Measurements from ENCODE around the gene TOR1AIP1.
"Not testable (repeated sequence)": the region's sequence is repeated elsewhere in the genome, so short reads cannot be mapped to it uniquely, and the experiment has no call there.

The TOR1AIP1 gene

DNA sequence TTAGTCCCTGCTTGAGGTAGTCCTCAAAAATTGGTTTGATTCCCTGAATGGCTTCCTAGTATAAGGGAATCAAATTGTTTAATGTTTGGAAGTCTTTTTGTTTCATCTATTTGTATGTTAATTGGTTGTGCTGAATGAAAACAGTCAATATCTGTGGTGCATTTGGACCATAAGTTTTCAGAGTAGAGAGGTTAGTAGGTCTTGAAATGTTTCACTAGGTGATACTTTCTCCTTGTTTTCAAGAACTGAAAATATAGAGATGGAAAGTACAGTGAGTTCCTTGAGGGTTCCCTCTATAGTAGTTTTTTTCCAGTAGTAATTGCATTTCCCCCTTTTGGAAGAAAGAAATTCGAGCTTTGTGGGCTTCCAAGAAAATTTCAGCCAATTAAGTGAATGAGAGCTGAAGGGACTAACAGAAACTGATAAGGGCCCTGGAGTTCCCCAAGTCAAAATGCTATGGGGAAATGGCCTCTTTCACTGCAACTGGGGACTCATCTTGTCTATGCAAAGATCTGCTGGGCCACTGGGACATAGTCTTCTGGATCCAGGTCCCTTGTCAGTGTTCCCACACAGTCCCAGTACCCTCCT lies 53.9 kb downstream of the TOR1AIP1 start:
- DNase-seq, result no peak

GRCh38 chr1:179937668-179938254 lies 55.7 kb downstream of the TOR1AIP1 start:
- DNase-seq, result no peak

DNA sequence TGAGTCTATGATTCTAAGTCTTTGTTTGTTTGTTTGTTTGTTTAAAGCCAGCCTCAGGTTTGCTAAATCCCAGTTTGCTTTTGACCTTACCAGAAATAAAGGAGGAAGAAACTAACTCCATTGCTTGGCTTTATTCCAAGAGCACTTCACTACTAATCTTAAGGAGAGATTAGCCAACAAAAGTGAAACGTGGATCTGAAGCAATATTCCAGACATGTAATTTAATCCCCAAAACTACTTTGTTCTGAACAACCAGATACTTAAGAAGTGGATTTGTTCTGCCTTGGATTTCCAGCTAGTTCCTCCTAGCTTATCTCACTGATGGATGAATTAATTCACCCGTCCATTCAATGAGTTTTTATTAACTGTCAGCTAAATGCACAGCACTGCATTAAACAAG lies 56.7 kb downstream of the TOR1AIP1 start:
- no peak for DNase-seq

DNA sequence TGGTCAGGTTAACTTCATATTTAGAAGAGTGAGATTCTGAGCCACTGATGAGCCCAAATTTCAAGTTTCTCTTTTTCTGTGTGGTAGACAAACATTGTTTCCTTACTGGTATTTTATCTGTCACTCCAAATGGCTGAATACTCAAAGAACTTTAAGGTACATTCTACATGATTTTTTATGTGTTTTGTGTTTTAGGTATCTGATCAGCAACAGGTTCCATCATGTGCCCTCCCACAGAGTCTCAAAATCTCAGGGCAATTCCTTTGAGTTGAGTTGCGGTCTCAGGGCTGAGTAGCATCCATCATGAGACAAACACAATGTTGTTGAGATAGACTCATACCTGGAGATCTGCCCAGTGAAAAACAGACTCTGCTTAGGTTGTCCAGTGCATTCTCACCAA lies 57.9 kb downstream of the TOR1AIP1 start:
- DNase-seq, result no peak

DNA sequence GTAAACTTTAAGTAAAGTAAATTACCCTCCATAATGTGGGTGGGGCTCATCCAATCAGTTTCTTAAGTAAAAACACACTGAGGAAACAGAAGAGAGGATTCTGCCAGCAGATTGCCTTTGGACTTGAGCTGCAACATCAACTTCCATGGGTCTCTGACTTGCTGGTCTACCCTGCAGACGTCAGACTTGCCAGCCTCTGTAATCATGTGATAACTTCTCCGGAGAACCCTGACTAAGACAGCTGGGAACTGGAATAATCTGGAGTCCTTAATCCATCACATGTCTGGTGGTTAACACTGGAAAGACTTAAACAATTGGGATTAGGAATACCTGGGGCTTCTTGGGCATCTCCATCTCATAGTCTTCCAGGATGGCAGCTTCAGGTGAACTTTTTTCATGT lies 59.4 kb downstream of the TOR1AIP1 start:
- DNase-seq, result no peak

- peak in 1 of 51 donors; percentile 2 for DNase-seq
Observed at GRCh38 chr1:179950651-179951050, 68.6 kb downstream of the TOR1AIP1 start.

DNA sequence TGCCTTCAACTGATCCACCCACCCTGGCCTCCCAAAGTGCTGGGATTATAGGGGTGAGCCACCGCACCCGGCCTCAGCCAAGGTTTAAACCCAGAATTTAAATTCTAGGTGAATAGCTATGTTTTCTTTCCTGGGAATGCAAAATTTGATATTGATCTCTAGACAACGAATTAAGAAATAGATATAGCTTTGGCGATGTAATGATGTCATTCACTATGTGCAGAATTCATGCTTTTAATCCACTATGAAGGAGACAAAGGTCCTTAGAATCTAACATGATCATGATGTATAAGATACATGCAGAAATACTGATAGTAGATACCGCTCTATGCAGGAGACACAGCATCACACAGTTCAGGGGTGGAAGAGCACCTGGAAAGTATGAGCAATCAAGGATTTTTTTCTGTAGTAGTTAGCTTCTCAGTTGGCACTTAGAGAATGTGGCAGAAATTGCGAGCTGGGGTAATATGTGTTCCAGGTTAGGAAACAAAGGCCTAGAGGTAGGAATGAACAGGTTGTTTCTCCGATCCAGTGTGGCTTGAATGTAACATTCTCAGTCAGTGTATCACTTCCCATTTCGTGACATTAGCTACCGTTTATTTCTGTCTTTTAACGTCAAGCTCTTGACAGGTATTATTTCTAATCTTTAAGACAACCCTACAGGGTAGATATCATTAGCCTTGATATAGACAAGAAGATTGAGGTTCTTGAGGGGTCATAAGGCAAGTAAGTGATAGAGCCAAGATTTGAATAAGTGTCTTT lies 69.5 kb downstream of the TOR1AIP1 start:
- no peak for DNase-seq

GRCh38 chr1:179952186-179952585 lies 70.1 kb downstream of the TOR1AIP1 start:
- no peak for DNase-seq

DNA sequence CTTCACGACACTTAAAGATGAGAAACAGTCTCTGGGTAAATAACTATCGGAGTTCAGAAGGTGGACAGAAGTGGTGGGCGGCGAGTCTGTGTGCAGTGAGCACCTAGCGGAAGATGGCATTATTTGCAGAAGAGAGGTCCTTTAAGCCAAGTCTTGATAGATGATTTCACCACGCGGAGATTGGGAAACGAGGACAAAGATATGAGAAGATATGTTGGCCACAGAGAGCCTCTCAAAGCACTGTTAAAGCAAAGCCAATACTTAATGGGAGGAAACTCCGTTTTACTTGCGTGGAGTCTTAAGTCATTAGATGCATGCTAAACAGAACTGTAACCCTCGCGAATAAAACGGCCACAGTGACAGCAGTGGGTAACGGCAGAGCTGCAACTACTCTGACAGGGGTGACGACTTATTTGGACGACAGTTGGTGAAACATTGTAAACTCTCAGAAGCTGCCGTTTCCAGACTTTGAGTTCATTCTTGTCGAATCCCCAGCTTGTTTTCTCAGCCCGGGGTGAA lies 71.9 kb downstream of the TOR1AIP1 start:
- peak in 11 of 51 donors; percentile 26 to 79 (median 49) for DNase-seq

GRCh38 chr1:179954493-179955286 lies 72.6 kb downstream of the TOR1AIP1 start, which contains the start of gene CEP350:
Gene CEP350 (plus strand): TSS chr1:179954810. CDS start chr1:179986182, 31,372 bp downstream.
- peak; percentile 71 to 97 (median 93) for DNase-seq

DNA sequence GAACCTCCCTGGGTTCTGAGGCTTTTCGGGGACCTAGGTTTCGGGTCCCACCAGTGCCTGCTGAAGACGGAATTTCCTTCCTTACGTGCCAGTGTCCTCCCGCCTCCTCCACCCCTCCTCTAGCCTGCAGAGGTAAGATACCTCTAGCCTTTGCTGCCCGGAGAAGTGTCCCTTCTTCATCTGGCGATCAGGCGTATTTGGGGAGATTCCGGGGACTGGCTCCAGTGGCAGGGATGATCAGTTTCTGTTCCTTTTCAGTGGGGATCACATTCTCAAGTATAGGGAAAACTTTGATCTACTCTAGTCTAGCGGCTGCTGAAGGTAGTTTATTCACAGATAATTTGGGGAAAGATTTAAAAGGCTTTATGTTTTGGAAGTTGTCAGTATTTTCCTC lies 73.2 kb downstream of the TOR1AIP1 start:
- peak in 4 of 51 donors; percentile 15 to 69 (median 39) for DNase-seq

GRCh38 chr1:179955731-179956130 lies 73.6 kb downstream of the TOR1AIP1 start:
- no peak for DNase-seq

DNA sequence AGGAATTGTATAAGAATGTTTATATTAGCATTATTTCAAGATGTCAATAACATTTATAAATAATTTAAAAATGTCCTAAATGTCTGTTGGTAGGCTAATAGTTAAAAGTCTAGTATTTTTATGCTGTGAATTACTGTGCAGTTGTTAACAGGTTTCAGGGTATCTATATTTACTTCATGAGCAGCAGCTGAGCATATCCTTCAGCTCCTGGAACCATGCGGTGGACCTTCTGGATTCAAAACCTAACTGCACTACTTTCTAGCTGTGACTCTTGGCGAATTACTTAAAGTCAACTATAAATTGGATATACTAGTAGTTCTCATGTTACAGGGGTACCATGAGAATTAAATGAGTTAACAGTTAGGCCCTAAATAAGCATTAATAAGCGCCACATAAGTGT lies 76.3 kb downstream of the TOR1AIP1 start:
- DNase-seq, result no peak

DNA sequence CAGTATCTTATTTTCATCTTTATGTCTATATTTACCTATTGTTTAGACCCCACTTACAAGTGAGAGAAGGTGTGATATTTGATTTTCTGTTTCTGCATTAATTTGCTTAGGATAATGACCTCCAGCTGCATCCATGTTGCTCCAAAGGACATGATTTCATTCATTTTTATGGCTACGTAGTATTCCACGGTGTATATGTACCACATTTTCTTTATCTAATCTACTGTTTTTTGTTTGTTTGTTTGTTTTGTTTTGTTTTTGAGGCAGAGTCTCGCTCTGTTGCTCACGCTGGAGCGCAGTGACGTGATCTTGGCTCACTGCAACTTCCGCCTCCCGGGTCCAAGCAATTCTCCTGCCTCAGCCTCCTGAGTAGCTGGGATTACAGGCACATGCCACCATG lies 80.1 kb downstream of the TOR1AIP1 start:
- DNase-seq, result not testable (repeated sequence)

DNA sequence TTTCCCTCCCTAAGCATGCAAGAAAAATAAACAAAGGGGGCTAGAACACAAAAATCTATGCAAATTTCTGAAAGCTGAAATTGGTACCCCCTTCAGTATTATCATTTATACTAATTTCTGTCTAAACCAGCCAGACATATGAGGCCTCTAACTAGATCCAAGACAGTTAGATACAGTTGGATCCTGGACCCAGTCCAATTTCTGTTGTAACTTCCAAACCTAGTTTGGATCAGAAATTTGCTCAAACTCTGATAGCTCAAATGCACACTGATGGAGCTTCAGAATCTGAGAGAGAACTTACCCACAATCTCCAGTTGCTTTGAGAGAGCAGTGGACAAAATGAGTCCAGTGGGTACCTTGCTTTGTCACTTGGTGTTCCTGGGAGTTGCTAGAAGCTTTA lies 84.5 kb downstream of the TOR1AIP1 start:
- DNase-seq, result no peak

- no peak for DNase-seq
Observed at GRCh38 chr1:179968284-179968993, 86.4 kb downstream of the TOR1AIP1 start.

DNA sequence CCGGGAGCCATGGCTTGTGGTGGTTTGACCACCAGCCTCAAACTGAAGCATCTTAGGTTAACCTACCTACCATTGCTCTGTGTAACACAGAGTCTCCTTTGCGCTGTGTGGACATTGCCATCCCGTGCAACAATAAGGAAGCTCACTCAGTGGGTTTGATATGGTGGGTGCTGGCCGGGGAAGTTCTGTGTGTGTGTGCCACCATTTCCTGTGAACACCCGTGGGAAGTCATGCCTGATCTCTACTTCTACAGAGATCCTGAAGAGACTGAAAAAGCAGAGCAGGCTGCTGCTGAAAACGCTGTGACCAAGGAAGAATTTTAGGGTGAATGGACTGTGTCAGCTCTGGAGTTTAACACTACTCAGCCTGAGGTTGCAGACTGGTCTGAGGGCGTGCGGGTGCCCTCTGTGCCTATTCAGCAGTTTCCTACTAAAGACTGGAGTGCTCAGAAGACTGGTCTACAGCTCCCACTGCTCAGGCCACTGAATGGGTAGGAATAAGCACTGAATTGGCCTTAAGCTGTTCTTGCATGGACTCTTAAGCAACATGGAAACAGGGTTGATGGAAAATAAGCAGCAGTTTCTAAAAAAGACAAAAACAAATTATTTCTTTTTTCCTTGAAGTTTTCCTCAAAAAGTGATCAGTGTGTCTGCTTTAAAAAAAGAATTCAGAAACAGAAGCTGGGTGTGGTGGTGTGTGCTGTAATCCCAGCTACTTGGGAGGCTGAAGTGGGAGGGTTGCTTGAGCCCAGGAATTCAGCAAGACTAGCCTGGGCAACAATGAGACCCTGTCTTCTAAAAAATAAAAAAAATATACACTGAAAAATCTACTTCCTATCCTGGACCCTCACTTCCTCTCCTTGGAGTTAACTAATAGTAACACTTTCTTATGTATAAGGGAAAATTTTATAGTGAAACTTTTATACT lies 87.2 kb downstream of the TOR1AIP1 start:
- no peak for DNase-seq
